Erythroblast (primary cell): ENCODE results near the gene CALML6.

ENCODE experiments used
- GATA1 ChIP-seq: IDR thresholded peaks from 2 replicates; pipeline ENCODE4 v1.6.1; 2011; ENCODE audit warnings: low read depth, mild to moderate bottlenecking, control low read depth, low read length, moderate library complexity
- POLR2A ChIP-seq: IDR thresholded peaks from 2 replicates; pipeline ENCODE4 v1.6.1; 2011; ENCODE audit warnings: mild to moderate bottlenecking, low read length

DNA sequence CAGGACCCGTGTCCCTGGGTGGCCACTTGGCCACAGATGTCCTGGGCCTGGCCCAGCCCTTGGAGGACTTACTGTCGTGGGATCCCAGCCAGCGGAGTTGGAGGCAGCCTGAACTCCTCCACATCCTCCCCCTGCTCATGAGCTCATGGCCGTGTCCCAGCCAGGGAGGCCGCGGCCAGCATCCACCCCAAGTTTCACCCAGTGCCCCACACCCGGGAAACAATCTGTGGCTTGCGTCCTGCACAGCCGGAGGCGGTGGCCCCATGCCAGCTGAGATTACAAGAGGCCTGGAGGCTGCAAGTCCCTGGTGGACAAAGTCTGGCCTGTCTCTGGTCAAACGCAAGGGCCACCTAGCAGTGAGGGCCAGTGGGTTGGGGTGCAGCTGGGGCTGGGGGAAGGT, 31.5 kb downstream of the CALML6 start:
- TF ChIP-seq POLR2A, result no peak
- TF ChIP-seq GATA1, result no peak
